H1 (cell line): ENCODE measurements around the gene ALK. TPM values are rescaled to one million over a fixed set of nuclear protein-coding genes. Genes with fewer than 3 reads are reported as not detected.

Experiments
- CTCF ChIA-PET: fragments of 300-600 bp; sonication (Branson Sonifier 250); formaldehyde crosslinking; loops from one replicate; lab custom pipeline; 2021; ENCODE audit not compliant: partially characterized antibody; lab: Charles Lee
- POLR2A ChIA-PET: fragments of 300-600 bp; sonication (Branson Sonifier 250); formaldehyde crosslinking; loops from one replicate; lab custom pipeline; 2021; ENCODE audit warnings: inconsistent platforms; ENCODE audit not compliant: partially characterized antibody; lab: Charles Lee
- DNase-seq, 2 experiments: peaks; one replicate each; pipeline versions ENCODE4 v3.0.0 to v3.0.0-alpha.2; 2010 to 2022; ENCODE audit warnings: low spot score in 2 of 2, low read depth in 1 of 2, mixed read lengths in 1 of 2
- FAIRE-seq: peaks from 2 replicates; lab custom pipeline; 2011; peaks lifted over from hg19 to GRCh38; lab: Jason Lieb, UNC
- H2AFZ ChIP-seq: 2 replicates; pipeline ENCODE4 v1.8.1; 2012; ENCODE audit warnings: low read length, inconsistent platforms
- H2AK5ac ChIP-seq: 2 replicates; pipeline ENCODE4 v1.6.1; 2013; ENCODE audit warnings: low read depth, low read length
- H2BK120ac ChIP-seq: replicated peaks from 2 replicates; pipeline ENCODE3; 2013; ENCODE audit warnings: low read depth, low read length, inconsistent platforms
- H2BK12ac ChIP-seq: 2 replicates; pipeline ENCODE4 v1.6.1; 2013; ENCODE audit warnings: low read depth, low read length
- H2BK15ac ChIP-seq: 2 replicates; pipeline ENCODE4 v1.6.1; 2013; ENCODE audit warnings: low read length
- H2BK20ac ChIP-seq: 2 replicates; pipeline ENCODE4 v1.6.1; 2013; ENCODE audit warnings: low read length
- H2BK5ac ChIP-seq: 2 replicates; pipeline ENCODE4 v1.6.1; 2013; ENCODE audit warnings: low read depth, low read length
- H3K14ac ChIP-seq: 2 replicates; pipeline ENCODE4 v1.6.1; 2013; ENCODE audit warnings: inconsistent platforms; ENCODE audit not compliant: insufficient read length
- H3K18ac ChIP-seq: 2 replicates; pipeline ENCODE4 v1.6.1; 2013; ENCODE audit warnings: low read length; ENCODE audit errors: extremely low read depth
- H3K23ac ChIP-seq: 2 replicates; pipeline ENCODE4 v1.6.1; 2013; ENCODE audit warnings: inconsistent platforms; ENCODE audit not compliant: insufficient read length
- H3K23me2 ChIP-seq: 2 replicates; pipeline ENCODE4 v1.6.1; 2013; ENCODE audit warnings: low read depth, low read length
- H3K27ac ChIP-seq: 2 replicates; pipeline ENCODE4 v1.6.1; 2011; ENCODE audit warnings: low read depth, low read length, inconsistent platforms
- H3K27me3 ChIP-seq, 4 experiments: replicated peaks in 1 of 4; 1 replicate in 1 of 4; 2 replicates in 3 of 4; pipeline versions ENCODE4 v1.6.1 to v1.8.1; 2011 to 2013; ENCODE audit warnings: low read length in 3 of 4, mild to moderate bottlenecking in 3 of 4, inconsistent platforms in 2 of 4, mixed read lengths in 2 of 4, moderate library complexity in 1 of 4; ENCODE audit not compliant: control insufficient read depth in 3 of 4, insufficient read depth in 3 of 4; ENCODE audit errors: extremely low read depth in 1 of 4
- H3K36me3 ChIP-seq, 4 experiments: 2 replicates each; pipeline versions ENCODE4 v1.6.1 to v1.8.1; 2011 to 2013; ENCODE audit warnings: mild to moderate bottlenecking in 4 of 4, low read length in 3 of 4, moderate library complexity in 2 of 4, control low read depth in 1 of 4, inconsistent platforms in 1 of 4; ENCODE audit not compliant: insufficient read depth in 4 of 4, control insufficient read depth in 2 of 4
- H3K4ac ChIP-seq: replicated peaks from 2 replicates; pipeline ENCODE3; 2013; ENCODE audit warnings: low read length, low read depth, mixed read lengths, inconsistent platforms; ENCODE audit not compliant: insufficient read length
- H3K4me1 ChIP-seq, 4 experiments: replicated peaks in 1 of 4; 1 replicate in 1 of 4; 2 replicates in 3 of 4; pipeline versions ENCODE4 v1.6.1 to v1.8.1; 2011 to 2013; ENCODE audit warnings: low read length in 3 of 4, inconsistent platforms in 2 of 4, mixed read lengths in 1 of 4; ENCODE audit not compliant: insufficient read depth in 4 of 4, control insufficient read depth in 3 of 4
- H3K4me2 ChIP-seq, 2 experiments: 2 replicates each; pipeline versions ENCODE4 v1.6.1 to v1.8.1; 2011 to 2013; ENCODE audit warnings: low read depth in 2 of 2, low read length in 2 of 2, control low read depth in 1 of 2, inconsistent platforms in 1 of 2, mild to moderate bottlenecking in 1 of 2; ENCODE audit not compliant: insufficient read depth in 1 of 2
- H3K4me3 ChIP-seq, 4 experiments: fragments of 200-600, 300-600 bp in 1 of 4; sonication (generic), shearing (Covaris generic), sonication (Bioruptor Twin) in 1 of 4; 2 replicates each; pipeline versions ENCODE4 v1.5.1 to v1.8.1; 2011 to 2016; ENCODE audit warnings: low read length in 4 of 4, low read depth in 3 of 4, control low read depth in 2 of 4, inconsistent platforms in 2 of 4, mild to moderate bottlenecking in 2 of 4, mixed read lengths in 1 of 4, moderate library complexity in 1 of 4; ENCODE audit not compliant: insufficient read depth in 2 of 4; ENCODE audit errors: extremely low read depth in 1 of 4
- H3K56ac ChIP-seq: replicated peaks from 2 replicates; pipeline ENCODE3; 2013; ENCODE audit warnings: low read depth, mild to moderate bottlenecking, mixed read lengths, low read length, inconsistent platforms; ENCODE audit not compliant: insufficient read length
- H3K79me1 ChIP-seq: 2 replicates; pipeline ENCODE4 v1.6.1; 2013; ENCODE audit warnings: low read depth, low read length, control low read depth
- H3K79me2 ChIP-seq, 2 experiments: 2 replicates each; pipeline versions ENCODE4 v1.6.1 to v1.8.1; 2012 to 2013; ENCODE audit warnings: low read length in 2 of 2, mild to moderate bottlenecking in 2 of 2, inconsistent platforms in 1 of 2; ENCODE audit not compliant: insufficient read depth in 2 of 2, control insufficient read depth in 1 of 2
- H3K9ac ChIP-seq, 4 experiments: replicated peaks in 1 of 4; 1 replicate in 1 of 4; 2 replicates in 3 of 4; pipeline versions ENCODE4 v1.6.1 to v1.8.1; 2011 to 2013; ENCODE audit warnings: low read depth in 3 of 4, low read length in 3 of 4, control low read depth in 2 of 4, mild to moderate bottlenecking in 2 of 4, moderate library complexity in 2 of 4, inconsistent platforms in 1 of 4; ENCODE audit errors: extremely low read depth in 1 of 4
- H3K9me3 ChIP-seq, 2 experiments: 2 replicates each; pipeline versions ENCODE4 v1.6.1 to v1.8.1; 2012 to 2013; ENCODE audit warnings: mild to moderate bottlenecking in 2 of 2, moderate library complexity in 2 of 2, control low read depth in 1 of 2, inconsistent platforms in 1 of 2, low read depth in 1 of 2, low read length in 1 of 2, mixed read lengths in 1 of 2; ENCODE audit not compliant: insufficient read depth in 2 of 2
- H4K20me1 ChIP-seq, 2 experiments: replicated peaks in 1 of 2; 2 replicates each; pipeline versions ENCODE3 to v1.8.1; 2011 to 2013; ENCODE audit warnings: inconsistent platforms in 2 of 2, low read length in 2 of 2, mild to moderate bottlenecking in 1 of 2; ENCODE audit not compliant: insufficient read depth in 2 of 2, control insufficient read depth in 1 of 2
- H4K5ac ChIP-seq: 2 replicates; pipeline ENCODE4 v1.6.1; 2013; ENCODE audit warnings: low read length, low read depth, mixed read lengths, inconsistent platforms; ENCODE audit not compliant: insufficient read length
- H4K8ac ChIP-seq: 2 replicates; pipeline ENCODE4 v1.8.0; 2013; ENCODE audit warnings: mild to moderate bottlenecking, moderate library complexity, low read length, inconsistent platforms; ENCODE audit not compliant: insufficient read depth; ENCODE audit errors: extremely low read depth
- H4K91ac ChIP-seq: replicated peaks from 2 replicates; pipeline ENCODE3; 2013; ENCODE audit warnings: low read length, mixed read lengths, inconsistent platforms; ENCODE audit not compliant: insufficient read length
- JUN ChIP-seq: IDR thresholded peaks from 2 replicates; pipeline ENCODE4 v1.6.1; 2011; ENCODE audit warnings: low read depth, mild to moderate bottlenecking, improper control_type of control experiment, low read length
- KDM4A ChIP-seq: IDR thresholded peaks from one replicate; pipeline ENCODE4 v1.7.1; 2012; ENCODE audit warnings: low read depth, mild to moderate bottlenecking, moderate library complexity, low read length, inconsistent platforms; ENCODE audit not compliant: severe bottlenecking
- MAFK ChIP-seq: IDR thresholded peaks from 2 replicates; pipeline ENCODE4 v1.6.1; 2012; ENCODE audit warnings: low read depth, mild to moderate bottlenecking, improper control_type of control experiment, low read length
- RBBP5 ChIP-seq: IDR thresholded peaks from 2 replicates; pipeline ENCODE4 v1.7.1; 2012; ENCODE audit warnings: low read depth, mild to moderate bottlenecking, inconsistent platforms, low read length, moderate library complexity, borderline replicate concordance
- RNF2 ChIP-seq: fragments of 200-900, 300-1000 bp; sonication (generic); IDR thresholded peaks from 2 replicates; pipeline ENCODE4 v1.7.1; 2016; ENCODE audit warnings: borderline replicate concordance, low read depth, mild to moderate bottlenecking, antibody characterized with exemption, low read length; ENCODE audit not compliant: poor library complexity, severe bottlenecking; ENCODE audit errors: missing control alignments
- SP1 ChIP-seq: IDR thresholded peaks from 2 replicates; pipeline ENCODE4 v1.6.1; 2011; ENCODE audit warnings: low read depth, low read length
- WGBS, 2 experiments: shearing (Covaris generic) in 1 of 2; methylation state at CpG; one replicate each; pipeline versions ENCODE4 v1.1.6 to v1.1.7; 2013 to 2015; ENCODE audit warnings: low lambda C conversion rate in 2 of 2, mixed read lengths in 2 of 2, inconsistent platforms in 1 of 2, low coverage in 1 of 2, missing lambda C conversion rate in 1 of 2; ENCODE audit not compliant: insufficient replicate concordance in 2 of 2, insufficient coverage in 1 of 2, insufficient read length in 1 of 2; ENCODE audit errors: extremely low coverage in 1 of 2, missing lambda C conversion rate in 1 of 2; 5-methylcytosine and 5-hydroxymethylcytosine counted together
- polyA plus RNA-seq, 7 experiments: library from polyadenylated mRNA; depleted of rRNA in 3 of 7; stranded (reverse) in 5 of 7; unstranded in 2 of 7; fragments of >200 nt in 5 of 7; fragments of 200-250 nt in 2 of 7; gene quantifications; 1 replicate in 5 of 7; 2 replicates in 1 of 7; 4 replicates in 1 of 7; pipeline versions ENCODE4 v1.2.1 to v1.2.3, GENCODE V29; 2011 to 2013; ENCODE audit warnings: missing spikeins in 2 of 7, mixed read lengths in 2 of 7
- total RNA-seq: library from RNA; stranded (reverse); fragmentation: NEBNext Ultra II Directional; extraction: Animal tissue kit (Norgen Biotek cat#: 25700); gene quantifications from 2 replicates; pipeline ENCODE4 v1.2.1, GENCODE V29; 2021

Gene ALK
- total and polyA plus RNA-seq, 2 of the 8 experiments (the other 6 are each of a cell fraction or from before 2014, with no cell fraction given): 0.02 to 0.09 TPM

- WGBS, 2 experiments: 89% methylated on average over 3 of the region's 3 CpGs; no CpG with 5 or more reads in 1 of the 2 experiments
- H3K18ac ChIP-seq: no peak overlapping the region
- DNase-seq: no peak
- no peaks in the 10 kb centered on the region for H3K9me3 ChIP-seq
- H3K4me3 ChIP-seq: no peak overlapping the region
- no peaks in the 10 kb centered on the region for H3K27me3 ChIP-seq
- H2AFZ ChIP-seq: no peak overlapping the region
- POLR2A ChIA-PET: no interaction called here
- H3K56ac ChIP-seq: no peak overlapping the region
- H3K79me2 ChIP-seq: no peaks in the 10 kb centered on the region
- H2AK5ac ChIP-seq: no peak overlapping the region
- no peak overlapping the region for H2BK20ac ChIP-seq
- no peak overlapping the region for H3K23ac ChIP-seq
- no peak overlapping the region for H2BK120ac ChIP-seq
- no peaks in the 10 kb centered on the region for H3K79me1 ChIP-seq
- H3K36me3 ChIP-seq: no peaks in the 10 kb centered on the region
- H3K14ac ChIP-seq: no peak overlapping the region
- no peaks in the 10 kb centered on the region for H3K4me1 ChIP-seq
- FAIRE-seq: no peak
- H2BK15ac ChIP-seq: no peak overlapping the region
- no peak overlapping the region for H2BK5ac ChIP-seq
- CTCF ChIA-PET: interaction anchor here (0.8 to 1.1 kb wide), 2 partner anchors 115 to 276 kb away, joined by 3 read pairs; no protein-coding TSS in a partner anchor
- TF ChIP-seq SP1 (no peak), KDM4A (no peak), MAFK (no peak), RBBP5 (no peak), JUN (no peak), RNF2 (no peak)
- H4K20me1 ChIP-seq: no peaks in the 10 kb centered on the region
- H3K23me2 ChIP-seq: no peaks in the 10 kb centered on the region
- H4K91ac ChIP-seq: no peak overlapping the region
- no peak overlapping the region for H3K4ac ChIP-seq
- no peak overlapping the region for H4K5ac ChIP-seq
- no peak overlapping the region for H4K8ac ChIP-seq
- no peak overlapping the region for H3K4me2 ChIP-seq
- H3K27ac ChIP-seq: no peak overlapping the region
- no peak overlapping the region for H2BK12ac ChIP-seq
- H3K9ac ChIP-seq: no peak overlapping the region
Measured at GRCh38 chr2:29804671-29805070, 116.7 kb downstream of the ALK start.
